Measurements from ENCODE around the gene SPTBN4. TPM values are rescaled to one million over a fixed set of nuclear protein-coding genes. Genes with fewer than 3 reads are reported as not detected.

Gene SPTBN4
- total and polyA plus RNA-seq, 2 donors (not counting 1 experiment from before 2014, with no cell fraction given), result 0.03 to 0.67 TPM

DNA sequence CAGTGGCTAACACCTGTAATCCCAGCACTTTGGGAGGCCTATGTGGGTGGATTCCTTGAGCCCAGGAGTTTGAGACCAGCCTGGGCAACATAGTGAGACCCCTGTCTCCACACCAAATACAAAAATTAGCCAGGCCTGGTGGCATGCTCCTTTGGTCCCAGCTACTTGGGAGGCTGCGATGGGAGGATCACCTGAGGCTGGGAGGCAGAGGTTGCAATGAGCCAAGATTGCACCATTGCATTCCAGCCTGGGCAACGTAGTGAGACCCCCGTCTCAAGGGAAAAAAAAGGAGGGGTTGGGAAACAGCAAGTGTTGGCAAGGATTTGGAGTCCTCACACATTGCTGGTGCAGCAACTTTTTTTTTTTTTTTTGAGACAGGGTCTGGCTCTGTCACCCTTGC, 19.2 kb downstream of the SPTBN4 start:
- peaks cover 6% of the 10 kb centered on the region for H3K4me1 Mint-ChIP-seq
- no peak overlapping the region for H3K27ac ChIP-seq (ENCODE audit: low read length in 2 of 2)
- peaks cover 29% of the 10 kb centered on the region for H3K27me3 Mint-ChIP-seq
- POLR2A ChIA-PET, result no interaction called here
- no peak overlapping the region for H3K9ac ChIP-seq (ENCODE audit: low read length)
- no peak overlapping the region for H2AFZ ChIP-seq (ENCODE audit: insufficient read depth, low read depth, low read length, poor library complexity, severe bottlenecking)
- H4K20me1 ChIP-seq (ENCODE audit: control insufficient read depth, insufficient read depth, low read length, poor library complexity, severe bottlenecking), result no peaks in the 10 kb centered on the region
- H3K4me3 Mint-ChIP-seq, result no peak overlapping the region
- H3K79me2 ChIP-seq (ENCODE audit: control insufficient read depth, insufficient read depth, low read length), result no peaks in the 10 kb centered on the region
- no peak for DNase-seq
- intact Hi-C loops (cut with micrococcal nuclease), result no loop called here
- TF ChIP-seq EZH2 (IDR thresholded peaks at IDR 0.05; ENCODE audit: borderline replicate concordance, insufficient read depth, low read depth, low read length, poor library complexity, severe bottlenecking), result no peak
- TF ChIP-seq, protein P1, sequence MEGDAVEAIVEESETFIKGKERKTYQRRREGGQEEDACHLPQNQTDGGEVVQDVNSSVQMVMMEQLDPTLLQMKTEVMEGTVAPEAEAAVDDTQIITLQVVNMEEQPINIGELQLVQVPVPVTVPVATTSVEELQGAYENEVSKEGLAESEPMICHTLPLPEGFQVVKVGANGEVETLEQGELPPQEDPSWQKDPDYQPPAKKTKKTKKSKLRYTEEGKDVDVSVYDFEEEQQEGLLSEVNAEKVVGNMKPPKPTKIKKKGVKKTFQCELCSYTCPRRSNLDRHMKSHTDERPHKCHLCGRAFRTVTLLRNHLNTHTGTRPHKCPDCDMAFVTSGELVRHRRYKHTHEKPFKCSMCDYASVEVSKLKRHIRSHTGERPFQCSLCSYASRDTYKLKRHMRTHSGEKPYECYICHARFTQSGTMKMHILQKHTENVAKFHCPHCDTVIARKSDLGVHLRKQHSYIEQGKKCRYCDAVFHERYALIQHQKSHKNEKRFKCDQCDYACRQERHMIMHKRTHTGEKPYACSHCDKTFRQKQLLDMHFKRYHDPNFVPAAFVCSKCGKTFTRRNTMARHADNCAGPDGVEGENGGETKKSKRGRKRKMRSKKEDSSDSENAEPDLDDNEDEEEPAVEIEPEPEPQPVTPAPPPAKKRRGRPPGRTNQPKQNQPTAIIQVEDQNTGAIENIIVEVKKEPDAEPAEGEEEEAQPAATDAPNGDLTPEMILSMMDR (IDR thresholded peaks at IDR 0.05), result no peak
- H3K4me2 ChIP-seq (replicated peaks; ENCODE audit: low read depth, low read length, poor library complexity, severe bottlenecking), result no peak overlapping the region
- H3K27ac Mint-ChIP-seq, result no peak overlapping the region
- CTCF ChIA-PET, result no interaction called here
- peaks cover 0 to 30% (median 3%) of the 10 kb centered on the region in 4 experiments for H3K27me3 ChIP-seq (replicated peaks in 1 of 4; ENCODE audit: control extremely low read depth in 1 of 4, control insufficient read depth in 3 of 4, insufficient read depth in 4 of 4, low read length in 3 of 4)
- H3K36me3 ChIP-seq (replicated peaks in 1 of 2; ENCODE audit: control extremely low read depth in 1 of 2, control insufficient read depth in 1 of 2, extremely low read depth in 1 of 2, insufficient read depth in 2 of 2, low read length in 1 of 2), result no peaks in the 10 kb centered on the region
- H3K4me3 ChIP-seq (ENCODE audit: control extremely low read depth in 1 of 5, extremely low read depth in 1 of 5, insufficient read depth in 1 of 5, low read depth in 2 of 5, low read length in 4 of 5), result no peak overlapping the region
- H3K9me3 Mint-ChIP-seq (ENCODE audit: insufficient read depth), result no peaks in the 10 kb centered on the region
- peaks cover 0 to 26% (median 0%) of the 10 kb centered on the region in 3 donors for H3K9me3 ChIP-seq (ENCODE audit: control extremely low read depth in 1 of 3, control insufficient read depth in 2 of 3, insufficient read depth in 1 of 3, low read length in 2 of 3)
- no peak for ATAC-seq (ENCODE audit: low read depth)
- WGBS (ENCODE audit: insufficient coverage), result 84% methylated on average over 3 of the region's 3 CpGs
- H3K4me1 ChIP-seq (ENCODE audit: control insufficient read depth in 2 of 2, insufficient read depth in 2 of 2, low read length in 2 of 2), result peaks cover 0 to 3% of the 10 kb centered on the region in 2 donors

DNA sequence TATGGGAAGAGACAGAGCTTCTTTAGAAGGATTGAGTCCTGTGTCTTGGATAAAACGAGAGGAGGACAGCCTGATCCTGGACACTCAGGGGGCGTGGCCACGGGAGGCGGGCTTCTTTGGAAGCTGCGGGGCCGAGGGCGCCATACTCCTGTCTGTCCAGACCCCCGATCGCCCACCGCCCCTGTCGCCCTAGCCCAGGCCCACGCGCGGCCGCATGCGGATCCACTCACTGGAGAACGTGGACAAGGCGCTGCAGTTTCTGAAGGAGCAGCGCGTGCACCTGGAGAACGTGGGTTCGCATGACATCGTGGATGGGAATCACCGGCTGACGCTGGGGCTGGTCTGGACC, 23.1 kb downstream of the SPTBN4 start:
- ChIA-PET POLR2A (no interaction called here), CTCF (no interaction called here)
- no peak overlapping the region for H3K4me2 ChIP-seq (replicated peaks; ENCODE audit: low read depth, low read length, poor library complexity, severe bottlenecking)

More for the DNA sequence above, 23.1 kb downstream of the SPTBN4 start:
- Mint-ChIP-seq H3K27ac (no peak overlapping the region), H3K4me1 (peaks cover 6% of the 10 kb centered on the region), H3K9me3 (ENCODE audit: insufficient read depth) (no peaks in the 10 kb centered on the region), H3K4me3 (no peak overlapping the region), H3K27me3 (peaks cover 35% of the 10 kb centered on the region)
- Histone ChIP-seq H4K20me1 (ENCODE audit: control insufficient read depth, insufficient read depth, low read length, poor library complexity, severe bottlenecking) (no peaks in the 10 kb centered on the region), H3K27me3 (replicated peaks in 1 of 4; ENCODE audit: control extremely low read depth in 1 of 4, control insufficient read depth in 3 of 4, insufficient read depth in 4 of 4, low read length in 3 of 4) (peaks cover 0 to 32% (median 3%) of the 10 kb centered on the region in 4 experiments), H3K79me2 (ENCODE audit: control insufficient read depth, insufficient read depth, low read length) (no peaks in the 10 kb centered on the region), H3K27ac (ENCODE audit: low read length in 2 of 2) (no peak overlapping the region), H3K36me3 (replicated peaks in 1 of 2; ENCODE audit: control extremely low read depth in 1 of 2, control insufficient read depth in 1 of 2, extremely low read depth in 1 of 2, insufficient read depth in 2 of 2, low read length in 1 of 2) (no peaks in the 10 kb centered on the region), H3K4me3 (ENCODE audit: control extremely low read depth in 1 of 5, extremely low read depth in 1 of 5, insufficient read depth in 1 of 5, low read depth in 2 of 5, low read length in 4 of 5) (no peak overlapping the region), H3K4me1 (ENCODE audit: control insufficient read depth in 2 of 2, insufficient read depth in 2 of 2, low read length in 2 of 2) (peaks cover 0 to 3% of the 10 kb centered on the region in 2 donors), H3K9ac (ENCODE audit: low read length) (no peak overlapping the region), H3K9me3 (ENCODE audit: control extremely low read depth in 1 of 3, control insufficient read depth in 2 of 3, insufficient read depth in 1 of 3, low read length in 2 of 3) (peaks cover 0 to 26% (median 0%) of the 10 kb centered on the region in 3 donors), H2AFZ (ENCODE audit: insufficient read depth, low read depth, low read length, poor library complexity, severe bottlenecking) (no peak overlapping the region)
- ATAC-seq (ENCODE audit: low read depth) (no peak), DNase-seq (no peak)
- intact Hi-C loops (cut with micrococcal nuclease), result no loop called here
- TF ChIP-seq, protein P1 (IDR thresholded peaks at IDR 0.05), result no peak
- no peak for TF ChIP-seq EZH2 (IDR thresholded peaks at IDR 0.05; ENCODE audit: borderline replicate concordance, insufficient read depth, low read depth, low read length, poor library complexity, severe bottlenecking)
- 63% methylated on average over 25 of the region's 25 CpGs for WGBS (ENCODE audit: insufficient coverage)

All from B cell (primary cell).